Renal cortex interstitium (tissue), 11 donors: ENCODE data around the gene TUBGCP3. TPM values are rescaled to one million over a fixed set of nuclear protein-coding genes. Genes with fewer than 3 reads are reported as not detected.
"Not testable (repeated sequence)": the region's sequence is repeated elsewhere in the genome, so short reads cannot be mapped to it uniquely, and the experiment has no call there.

Experiments used
- DNase-seq, 11 donors: peaks; one replicate each; pipeline ENCODE4 v3.0.0-alpha.2; 2013; ENCODE audit warnings: low read depth in 9 of 11, low spot score in 4 of 11; ENCODE audit errors: extremely low read depth in 1 of 11
- polyA plus RNA-seq, 3 donors: library from polyadenylated mRNA; unstranded; fragments of 120-200 nt; gene quantifications; one replicate each; pipeline ENCODE4 v1.2.1, GENCODE V29; 2013; ENCODE audit not compliant: insufficient read length in 3 of 3

Gene TUBGCP3
- polyA plus RNA-seq, 3 donors: 30.3 to 37.6 (median 32.4) TPM

- no peak for DNase-seq
These were observed 29.1 kb downstream of the TUBGCP3 start for GRCh38 chr13:112558696-112559418.

- no peak for DNase-seq
These were observed 31.4 kb downstream of the TUBGCP3 start for GRCh38 chr13:112556600-112556999.

- no peak for DNase-seq
These were observed 33.6 kb downstream of the TUBGCP3 start for GRCh38 chr13:112554214-112554850.

- DNase-seq: not testable (repeated sequence)
These were observed 39.0 kb downstream of the TUBGCP3 start for GRCh38 chr13:112548975-112549374.

GRCh38 chr13:112545856-112546255 lies 42.1 kb downstream of the TUBGCP3 start:
- no peak for DNase-seq

GRCh38 chr13:112532837-112533745 lies 54.9 kb downstream of the TUBGCP3 start:
- no peak for DNase-seq

- no peak for DNase-seq
These were observed 56.6 kb downstream of the TUBGCP3 start for GRCh38 chr13:112531263-112531794.

- no peak for DNase-seq
These were observed 57.1 kb downstream of the TUBGCP3 start for GRCh38 chr13:112530861-112531260.

GRCh38 chr13:112529216-112529615 lies 58.7 kb downstream of the TUBGCP3 start:
- DNase-seq: no peak

GRCh38 chr13:112526146-112526853 lies 61.7 kb downstream of the TUBGCP3 start:
- DNase-seq: no peak

GRCh38 chr13:112525356-112525945 lies 62.5 kb downstream of the TUBGCP3 start:
- DNase-seq: no peak

GRCh38 chr13:112522578-112522977 lies 65.4 kb downstream of the TUBGCP3 start:
- DNase-seq: no peak

- DNase-seq: no peak
These were observed 66.8 kb downstream of the TUBGCP3 start for GRCh38 chr13:112521073-112521685.

- no peak for DNase-seq
These were observed 68.4 kb downstream of the TUBGCP3 start for GRCh38 chr13:112519517-112520060.

- DNase-seq: no peak
These were observed 71.7 kb downstream of the TUBGCP3 start for GRCh38 chr13:112516218-112516617.

GRCh38 chr13:112513761-112514160 lies 74.2 kb downstream of the TUBGCP3 start:
- DNase-seq: no peak

GRCh38 chr13:112510987-112511685 lies 76.8 kb downstream of the TUBGCP3 start:
- DNase-seq: no peak
